ENCODE data around the gene BMPER.

The BMPER gene

GRCh38 chr7:33902746-33903145 is 2.6 kb upstream of the BMPER start:
- no peaks in the 10 kb centered on the region for H3K9me3 Mint-ChIP-seq
- peak overlapping the region; percentile 13 for H3K4me3 Mint-ChIP-seq
- peaks cover 20% of the 10 kb centered on the region for H3K27me3 Mint-ChIP-seq
- no peaks in the 10 kb centered on the region for H3K36me3 Mint-ChIP-seq
- H3K27ac Mint-ChIP-seq = no peak overlapping the region
- ATAC-seq (ENCODE audit: low read depth) = no peak
- H3K4me1 Mint-ChIP-seq = peaks cover 2% of the 10 kb centered on the region
- no peak for DNase-seq (ENCODE audit: low spot score in 2 of 2)

GRCh38 chr7:33903791-33904680 is 1.3 kb upstream of the BMPER start:
- Mint-ChIP-seq H3K36me3 (no peaks in the 10 kb centered on the region), H3K27ac (no peak overlapping the region), H3K27me3 (peaks cover 23% of the 10 kb centered on the region), H3K9me3 (no peaks in the 10 kb centered on the region), H3K4me1 (peaks cover 2% of the 10 kb centered on the region), H3K4me3 (peak overlapping the region; percentile 81)
- DNase-seq (ENCODE audit: low spot score in 2 of 2) = peak in 1 of 2 donors; percentile 13
- peak; percentile 47 for ATAC-seq (ENCODE audit: low read depth)

GRCh38 chr7:33904681-33905388 is 504 bp upstream of the BMPER start:
- Mint-ChIP-seq H3K9me3 (no peaks in the 10 kb centered on the region), H3K4me1 (peaks cover 2% of the 10 kb centered on the region), H3K36me3 (no peaks in the 10 kb centered on the region), H3K4me3 (peak overlapping the region; percentile 81), H3K27me3 (peaks cover 19% of the 10 kb centered on the region), H3K27ac (no peak overlapping the region)
- peak; percentile 4 to 22 for DNase-seq (ENCODE audit: low spot score in 2 of 2)
- peak; percentile 48 for ATAC-seq (ENCODE audit: low read depth)

- H3K4me1 Mint-ChIP-seq = peaks cover 2% of the 10 kb centered on the region
- no peak overlapping the region for H3K27ac Mint-ChIP-seq
- H3K36me3 Mint-ChIP-seq = no peaks in the 10 kb centered on the region
- no peak overlapping the region for H3K4me3 Mint-ChIP-seq
- peaks cover 16% of the 10 kb centered on the region for H3K27me3 Mint-ChIP-seq
- ATAC-seq (ENCODE audit: low read depth) (no peak), DNase-seq (ENCODE audit: low spot score in 2 of 2) (no peak)
- H3K9me3 Mint-ChIP-seq = no peaks in the 10 kb centered on the region
Measured at GRCh38 chr7:33906697-33907096, 1.4 kb downstream of the BMPER start.

GRCh38 chr7:33907625-33908024 is 2.3 kb downstream of the BMPER start:
- no peak for DNase-seq (ENCODE audit: low spot score in 2 of 2)
- Mint-ChIP-seq H3K27me3 (peaks cover 16% of the 10 kb centered on the region), H3K4me1 (peaks cover 2% of the 10 kb centered on the region), H3K27ac (no peak overlapping the region), H3K9me3 (no peaks in the 10 kb centered on the region), H3K4me3 (no peak overlapping the region), H3K36me3 (no peaks in the 10 kb centered on the region)
- ATAC-seq (ENCODE audit: low read depth) = no peak

GRCh38 chr7:33909318-33909717 is 4.0 kb downstream of the BMPER start:
- no peak for ATAC-seq (ENCODE audit: low read depth)

GRCh38 chr7:33909755-33910154 is 4.4 kb downstream of the BMPER start:
- peaks cover 12% of the 10 kb centered on the region for H3K27me3 Mint-ChIP-seq
- no peaks in the 10 kb centered on the region for H3K4me1 Mint-ChIP-seq
- H3K4me3 Mint-ChIP-seq = no peak overlapping the region
- ATAC-seq (ENCODE audit: low read depth) (no peak), DNase-seq (ENCODE audit: low spot score in 2 of 2) (no peak)
- H3K9me3 Mint-ChIP-seq = no peaks in the 10 kb centered on the region
- H3K36me3 Mint-ChIP-seq = no peaks in the 10 kb centered on the region
- H3K27ac Mint-ChIP-seq = no peak overlapping the region

More at GRCh38 chr7:33909318-33909717, 4.0 kb downstream of the BMPER start:
- H3K27me3 Mint-ChIP-seq = peaks cover 12% of the 10 kb centered on the region
- no peak overlapping the region for H3K27ac Mint-ChIP-seq
- H3K9me3 Mint-ChIP-seq = no peaks in the 10 kb centered on the region
- DNase-seq (ENCODE audit: low spot score in 2 of 2) = no peak
- no peak overlapping the region for H3K4me3 Mint-ChIP-seq
- H3K4me1 Mint-ChIP-seq = no peaks in the 10 kb centered on the region
- H3K36me3 Mint-ChIP-seq = no peaks in the 10 kb centered on the region

- no peaks in the 10 kb centered on the region for H3K9me3 Mint-ChIP-seq
- H3K27me3 Mint-ChIP-seq = peaks cover 12% of the 10 kb centered on the region
- H3K27ac Mint-ChIP-seq = no peak overlapping the region
- ATAC-seq (ENCODE audit: low read depth) (no peak), DNase-seq (ENCODE audit: low spot score in 2 of 2) (no peak)
- H3K4me1 Mint-ChIP-seq = no peaks in the 10 kb centered on the region
- H3K4me3 Mint-ChIP-seq = no peak overlapping the region
- no peaks in the 10 kb centered on the region for H3K36me3 Mint-ChIP-seq
Measured at GRCh38 chr7:33910756-33911155, 5.4 kb downstream of the BMPER start.

GRCh38 chr7:33916357-33917081 is 11.2 kb downstream of the BMPER start:
- no peaks in the 10 kb centered on the region for H3K9me3 Mint-ChIP-seq
- ATAC-seq (ENCODE audit: low read depth) (no peak), DNase-seq (ENCODE audit: low spot score in 2 of 2) (no peak)
- H3K36me3 Mint-ChIP-seq = no peaks in the 10 kb centered on the region
- H3K4me3 Mint-ChIP-seq = no peak overlapping the region
- H3K27ac Mint-ChIP-seq = no peak overlapping the region
- no peaks in the 10 kb centered on the region for H3K4me1 Mint-ChIP-seq
- H3K27me3 Mint-ChIP-seq = peaks cover 5% of the 10 kb centered on the region

- DNase-seq (ENCODE audit: low spot score in 2 of 2) (no peak), ATAC-seq (ENCODE audit: low read depth) (no peak)
- no peaks in the 10 kb centered on the region for H3K4me1 Mint-ChIP-seq
- H3K27ac Mint-ChIP-seq = no peak overlapping the region
- no peaks in the 10 kb centered on the region for H3K9me3 Mint-ChIP-seq
- peaks cover 7% of the 10 kb centered on the region for H3K27me3 Mint-ChIP-seq
- H3K4me3 Mint-ChIP-seq = no peak overlapping the region
- no peaks in the 10 kb centered on the region for H3K36me3 Mint-ChIP-seq
Measured at GRCh38 chr7:33917661-33918060, 12.3 kb downstream of the BMPER start.

- H3K4me3 Mint-ChIP-seq = no peak overlapping the region
- H3K27ac Mint-ChIP-seq = no peak overlapping the region
- no peaks in the 10 kb centered on the region for H3K9me3 Mint-ChIP-seq
- peaks cover 7% of the 10 kb centered on the region for H3K27me3 Mint-ChIP-seq
- no peak for DNase-seq (ENCODE audit: low spot score in 2 of 2)
- ATAC-seq (ENCODE audit: low read depth) = no peak
- no peaks in the 10 kb centered on the region for H3K4me1 Mint-ChIP-seq
- no peaks in the 10 kb centered on the region for H3K36me3 Mint-ChIP-seq
Measured at GRCh38 chr7:33918438-33919143, 13.3 kb downstream of the BMPER start.

GRCh38 chr7:33919449-33919848 is 14.1 kb downstream of the BMPER start:
- ATAC-seq (ENCODE audit: low read depth) (no peak), DNase-seq (ENCODE audit: low spot score in 2 of 2) (no peak)
- H3K27ac Mint-ChIP-seq = no peak overlapping the region
- H3K9me3 Mint-ChIP-seq = no peaks in the 10 kb centered on the region
- peaks cover 9% of the 10 kb centered on the region for H3K27me3 Mint-ChIP-seq
- no peaks in the 10 kb centered on the region for H3K36me3 Mint-ChIP-seq
- no peak overlapping the region for H3K4me3 Mint-ChIP-seq
- H3K4me1 Mint-ChIP-seq = no peaks in the 10 kb centered on the region

GRCh38 chr7:33921216-33921938 is 16.0 kb downstream of the BMPER start:
- H3K4me3 Mint-ChIP-seq = no peak overlapping the region
- no peaks in the 10 kb centered on the region for H3K4me1 Mint-ChIP-seq
- H3K36me3 Mint-ChIP-seq = no peaks in the 10 kb centered on the region
- H3K9me3 Mint-ChIP-seq = no peaks in the 10 kb centered on the region
- no peak overlapping the region for H3K27ac Mint-ChIP-seq
- DNase-seq (ENCODE audit: low spot score in 2 of 2) (no peak), ATAC-seq (ENCODE audit: low read depth) (no peak)
- peaks cover 11% of the 10 kb centered on the region for H3K27me3 Mint-ChIP-seq

Data from memory B cell (primary cell).